Trophoblast cell (in vitro differentiated cells and primary cell): Measurements from ENCODE around the gene CDH22.

Experiments used
- DNase-seq, 2 donors: peaks; one replicate each; pipeline ENCODE4 v3.0.0-alpha.2; 2016
- H2AFZ ChIP-seq: 2 replicates; pipeline ENCODE4 v1.6.1; 2013; ENCODE audit warnings: low read length, moderate library complexity, mild to moderate bottlenecking; ENCODE audit not compliant: insufficient read depth, poor library complexity
- H2AK5ac ChIP-seq: 2 replicates; pipeline ENCODE4 v1.6.1; 2013; ENCODE audit warnings: mild to moderate bottlenecking, low read length
- H2BK120ac ChIP-seq: 2 replicates; pipeline ENCODE4 v1.6.1; 2013; ENCODE audit warnings: low read length, mild to moderate bottlenecking, moderate library complexity; ENCODE audit not compliant: insufficient read depth, poor library complexity
- H2BK12ac ChIP-seq: 2 replicates; pipeline ENCODE4 v1.6.1; 2013; ENCODE audit warnings: mild to moderate bottlenecking, low read length, moderate library complexity
- H2BK5ac ChIP-seq: 2 replicates; pipeline ENCODE4 v1.6.1; 2013; ENCODE audit warnings: low read length, low read depth, moderate library complexity, mild to moderate bottlenecking; ENCODE audit not compliant: poor library complexity
- H3K14ac ChIP-seq: 2 replicates; pipeline ENCODE4 v1.6.1; 2013; ENCODE audit warnings: mild to moderate bottlenecking, low read length
- H3K18ac ChIP-seq: 2 replicates; pipeline ENCODE4 v1.6.1; 2013; ENCODE audit warnings: mild to moderate bottlenecking, low read length
- H3K23ac ChIP-seq: 2 replicates; pipeline ENCODE4 v1.6.1; 2013; ENCODE audit warnings: low read length
- H3K27ac ChIP-seq: 2 replicates; pipeline ENCODE4 v1.5.1; 2013; ENCODE audit warnings: low read depth, mild to moderate bottlenecking, inconsistent platforms, low read length, moderate library complexity
- H3K27me3 ChIP-seq: 2 replicates; pipeline ENCODE4 v1.6.1; 2013; ENCODE audit warnings: inconsistent platforms, mild to moderate bottlenecking, low read length, moderate library complexity; ENCODE audit not compliant: insufficient read depth
- H3K36me3 ChIP-seq, 2 experiments: 1 replicate in 1 of 2; 2 replicates in 1 of 2; pipeline ENCODE4 v1.6.1; 2013; ENCODE audit warnings: low read length in 2 of 2, mild to moderate bottlenecking in 2 of 2, moderate library complexity in 1 of 2; ENCODE audit not compliant: insufficient read depth in 2 of 2, control insufficient read depth in 1 of 2
- H3K4ac ChIP-seq: 2 replicates; pipeline ENCODE4 v1.6.1; 2013; ENCODE audit warnings: low read depth, mild to moderate bottlenecking, low read length, moderate library complexity
- H3K4me1 ChIP-seq, 2 experiments: 1 replicate in 1 of 2; 2 replicates in 1 of 2; pipeline ENCODE4 v1.6.1; 2013; ENCODE audit warnings: low read length in 2 of 2, mild to moderate bottlenecking in 2 of 2, moderate library complexity in 1 of 2; ENCODE audit not compliant: insufficient read depth in 2 of 2, control insufficient read depth in 1 of 2
- H3K4me2 ChIP-seq: 2 replicates; pipeline ENCODE4 v1.6.1; 2013; ENCODE audit warnings: inconsistent platforms, mild to moderate bottlenecking, low read length, moderate library complexity
- H3K4me3 ChIP-seq: 2 replicates; pipeline ENCODE4 v1.5.1; 2013; ENCODE audit warnings: mild to moderate bottlenecking, low read depth, low read length, inconsistent platforms
- H3K79me1 ChIP-seq: one replicate; pipeline ENCODE4 v1.6.1; 2013; ENCODE audit warnings: low read length
- H3K79me2 ChIP-seq: 2 replicates; pipeline ENCODE4 v1.6.1; 2013; ENCODE audit warnings: low read length, mild to moderate bottlenecking; ENCODE audit not compliant: control insufficient read depth, insufficient read depth, poor library complexity
- H3K9ac ChIP-seq: 2 replicates; pipeline ENCODE4 v1.6.1; 2013; ENCODE audit warnings: mild to moderate bottlenecking, low read length
- H3K9me3 ChIP-seq: 2 replicates; pipeline ENCODE4 v1.6.1; 2013; ENCODE audit warnings: low read depth, mild to moderate bottlenecking, control low read depth, inconsistent platforms, low read length; ENCODE audit not compliant: insufficient read depth
- H4K12ac ChIP-seq: 2 replicates; pipeline ENCODE4 v1.6.1; 2013; ENCODE audit warnings: low read depth, mild to moderate bottlenecking, low read length, moderate library complexity
- H4K8ac ChIP-seq: 2 replicates; pipeline ENCODE4 v1.6.1; 2013; ENCODE audit warnings: low read depth, mild to moderate bottlenecking, low read length, moderate library complexity
- H4K91ac ChIP-seq: one replicate; pipeline ENCODE4 v1.6.1; 2013; ENCODE audit warnings: low read depth, mild to moderate bottlenecking, low read length, moderate library complexity
- WGBS: extraction: QIAGEN DNeasy Blood & Tissue Kit; methylation state at CpG from one replicate; pipeline ENCODE4 v1.1.7; 2013; ENCODE audit warnings: missing lambda C conversion rate; ENCODE audit not compliant: insufficient read length, insufficient coverage; ENCODE audit errors: extremely low coverage; 5-methylcytosine and 5-hydroxymethylcytosine counted together

Gene CDH22

DNA sequence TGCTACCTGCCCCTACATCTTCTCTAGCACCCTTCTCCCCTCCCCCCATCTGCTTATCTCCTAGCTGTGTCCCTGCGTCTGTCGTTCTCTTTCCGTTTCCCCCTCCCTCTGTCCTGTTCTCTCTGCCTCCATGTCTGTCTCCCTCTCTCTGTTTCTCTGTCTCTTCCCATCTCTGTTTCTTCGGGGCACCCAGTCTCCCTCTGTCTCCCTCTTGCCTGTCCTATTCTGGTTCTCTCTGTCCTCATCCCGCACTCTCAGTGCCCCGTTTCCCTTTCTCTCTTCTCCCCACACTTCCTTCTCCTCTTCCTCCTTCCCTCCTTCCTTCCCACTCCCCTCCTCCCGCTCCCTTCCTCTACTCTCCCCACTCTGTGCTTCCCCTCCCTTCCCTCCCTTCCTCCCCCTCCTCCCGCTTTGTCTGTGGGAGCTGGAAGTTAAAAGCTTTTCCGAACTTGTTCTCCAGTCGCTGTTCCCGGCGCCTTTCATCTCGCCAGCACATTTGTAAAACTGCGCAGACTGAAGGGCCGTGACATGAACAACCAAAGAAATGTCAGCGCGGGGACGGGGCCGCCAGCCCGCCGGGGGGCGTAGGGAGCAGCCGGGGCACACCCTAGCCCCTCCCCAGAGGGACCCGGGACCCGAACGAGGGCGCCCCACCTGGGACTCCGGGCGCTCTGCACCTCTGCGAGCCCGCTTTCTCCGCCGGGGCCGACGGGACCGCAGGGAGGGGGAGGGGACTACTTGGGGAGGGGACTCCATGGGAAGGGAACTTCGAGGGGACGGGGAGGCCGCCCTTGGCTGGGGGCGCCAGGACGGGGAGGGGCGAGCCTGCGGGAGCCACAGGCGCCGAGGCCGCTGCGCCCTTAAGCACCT lies 4.0 kb upstream of the CDH22 start:
- no peaks in the 10 kb centered on the region for H3K79me2 ChIP-seq
- H4K91ac ChIP-seq, result no peak overlapping the region
- H3K27me3 ChIP-seq, result peaks cover 62% of the 10 kb centered on the region
- no peak for DNase-seq
- no peaks in the 10 kb centered on the region for H3K79me1 ChIP-seq
- H3K9me3 ChIP-seq, result peaks cover 9% of the 10 kb centered on the region
- no peak overlapping the region for H3K4me3 ChIP-seq
- H3K9ac ChIP-seq, result no peak overlapping the region
- H3K4me2 ChIP-seq, result peak overlapping the region; percentile 44
- no peak overlapping the region for H3K4ac ChIP-seq
- H2BK120ac ChIP-seq, result no peak overlapping the region
- H2BK5ac ChIP-seq, result no peak overlapping the region
- no peak overlapping the region for H4K8ac ChIP-seq
- no peak overlapping the region for H3K14ac ChIP-seq
- WGBS, result no CpG with 5 or more reads among the region's 47 CpGs
- H3K36me3 ChIP-seq, result no peaks in the 10 kb centered on the region
- H3K18ac ChIP-seq, result no peak overlapping the region
- no peak overlapping the region for H4K12ac ChIP-seq
- no peak overlapping the region for H2AK5ac ChIP-seq
- no peak overlapping the region for H3K23ac ChIP-seq
- H3K27ac ChIP-seq, result no peak overlapping the region
- H2AFZ ChIP-seq, result no peak overlapping the region
- H2BK12ac ChIP-seq, result no peak overlapping the region
- H3K4me1 ChIP-seq, result peaks cover 4 to 5% of the 10 kb centered on the region in 2 experiments

DNA sequence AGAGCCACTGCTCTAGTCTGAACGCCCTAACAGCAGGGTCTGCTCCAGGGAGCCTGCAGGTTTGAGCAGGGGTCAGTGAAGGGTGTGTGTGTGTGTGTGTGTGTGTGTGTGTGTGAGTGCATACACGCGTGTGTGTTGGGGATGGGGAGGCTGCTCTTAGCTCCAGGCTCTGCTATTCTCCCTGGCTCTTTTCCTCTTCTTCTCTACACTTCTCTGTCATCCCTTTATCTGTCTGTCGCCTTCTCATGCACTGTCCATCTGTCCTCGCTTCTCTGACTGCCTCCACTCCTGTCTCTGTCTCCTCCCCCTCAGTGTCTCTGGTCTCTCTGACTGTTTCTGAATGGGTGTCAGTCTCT lies 3.4 kb upstream of the CDH22 start:
- Histone ChIP-seq H3K79me1 (no peaks in the 10 kb centered on the region), H3K36me3 (no peaks in the 10 kb centered on the region), H2AFZ (no peak overlapping the region), H3K4me3 (no peak overlapping the region), H3K23ac (no peak overlapping the region), H3K9me3 (peaks cover 9% of the 10 kb centered on the region), H3K4ac (no peak overlapping the region), H2BK12ac (no peak overlapping the region), H2AK5ac (no peak overlapping the region), H3K27ac (no peak overlapping the region), H3K4me1 (peaks cover 4 to 5% of the 10 kb centered on the region in 2 experiments), H2BK120ac (no peak overlapping the region), H3K18ac (no peak overlapping the region), H4K8ac (no peak overlapping the region), H3K4me2 (no peak overlapping the region), H4K12ac (no peak overlapping the region), H2BK5ac (no peak overlapping the region), H4K91ac (no peak overlapping the region), H3K9ac (no peak overlapping the region), H3K27me3 (peaks cover 67% of the 10 kb centered on the region), H3K79me2 (no peaks in the 10 kb centered on the region), H3K14ac (no peak overlapping the region)
- WGBS, result no CpG with 5 or more reads among the region's 5 CpGs
- no peak for DNase-seq

DNA sequence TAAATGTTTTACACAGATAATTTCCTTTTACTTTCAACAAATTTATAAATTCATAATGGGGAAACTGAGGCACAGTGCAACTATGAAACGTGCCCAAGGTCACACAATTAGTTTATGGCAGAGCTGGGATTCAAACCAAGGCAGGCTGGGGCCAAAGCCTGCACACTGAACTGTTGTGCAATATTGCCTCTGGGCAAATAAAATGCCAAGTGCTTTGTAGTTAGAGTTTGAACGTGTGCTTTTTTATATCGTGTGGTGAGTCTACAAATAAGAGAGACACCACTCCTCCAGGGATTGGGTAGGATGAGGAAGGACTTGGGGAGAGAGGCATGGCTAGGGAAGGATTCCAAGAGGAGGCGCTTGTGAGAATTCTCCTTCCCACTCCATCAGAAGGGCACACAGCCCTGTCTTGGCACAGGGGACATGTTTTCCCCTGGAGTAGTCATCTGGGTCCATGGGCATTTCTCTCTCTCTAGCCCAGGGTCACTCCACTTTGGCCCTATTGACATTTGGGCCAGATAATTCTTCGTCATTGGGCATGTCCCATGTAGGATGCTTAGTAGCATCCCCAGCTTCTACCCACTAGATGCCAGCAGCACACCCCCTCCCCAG lies 2.8 kb upstream of the CDH22 start:
- no CpG with 5 or more reads among the region's 5 CpGs for WGBS
- no peak overlapping the region for H4K91ac ChIP-seq
- H2BK5ac ChIP-seq, result no peak overlapping the region
- H2BK12ac ChIP-seq, result no peak overlapping the region
- peaks cover 9% of the 10 kb centered on the region for H3K9me3 ChIP-seq
- H4K8ac ChIP-seq, result no peak overlapping the region
- no peak overlapping the region for H2BK120ac ChIP-seq
- H3K4me1 ChIP-seq, result peaks cover 4 to 5% of the 10 kb centered on the region in 2 experiments
- no peak overlapping the region for H3K4ac ChIP-seq
- H4K12ac ChIP-seq, result no peak overlapping the region
- no peak overlapping the region for H3K18ac ChIP-seq
- H3K23ac ChIP-seq, result no peak overlapping the region
- no peak overlapping the region for H3K27ac ChIP-seq
- H3K79me1 ChIP-seq, result no peaks in the 10 kb centered on the region
- H2AFZ ChIP-seq, result no peak overlapping the region
- no peak overlapping the region for H3K4me2 ChIP-seq
- H3K9ac ChIP-seq, result no peak overlapping the region
- no peak overlapping the region for H2AK5ac ChIP-seq
- peak in 1 of 2 donors; percentile 12 for DNase-seq
- H3K36me3 ChIP-seq, result no peaks in the 10 kb centered on the region
- no peaks in the 10 kb centered on the region for H3K79me2 ChIP-seq
- H3K27me3 ChIP-seq, result peaks cover 73% of the 10 kb centered on the region
- no peak overlapping the region for H3K14ac ChIP-seq
- no peak overlapping the region for H3K4me3 ChIP-seq

DNA sequence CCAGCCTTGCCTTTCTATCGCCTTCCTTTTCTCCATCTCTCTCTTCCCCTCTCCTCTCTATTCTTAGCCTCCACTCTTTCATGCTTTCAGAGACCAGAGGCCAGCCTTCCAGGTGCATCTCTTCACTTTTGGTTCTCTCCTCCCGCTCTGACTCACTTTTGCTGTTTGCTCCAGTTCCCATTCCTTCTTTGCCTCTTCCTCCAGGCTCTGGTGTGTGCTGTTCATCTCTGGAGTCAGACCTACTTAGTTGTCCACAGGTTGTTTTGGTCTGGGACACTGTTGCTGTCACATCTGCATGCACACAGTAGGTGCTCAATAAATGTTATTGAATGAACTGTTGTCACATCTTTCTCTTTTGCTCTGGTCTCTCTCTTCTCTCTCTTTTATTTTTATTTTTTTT lies 1.6 kb upstream of the CDH22 start:
- Histone ChIP-seq H3K4me3 (no peak overlapping the region), H3K27me3 (peaks cover 76% of the 10 kb centered on the region), H4K8ac (no peak overlapping the region), H2BK120ac (no peak overlapping the region), H3K9me3 (peaks cover 9% of the 10 kb centered on the region), H3K9ac (no peak overlapping the region), H3K79me1 (no peaks in the 10 kb centered on the region), H3K4ac (no peak overlapping the region), H3K4me1 (peaks cover 4 to 5% of the 10 kb centered on the region in 2 experiments), H3K79me2 (no peaks in the 10 kb centered on the region), H2BK5ac (no peak overlapping the region), H3K23ac (no peak overlapping the region), H3K36me3 (no peaks in the 10 kb centered on the region), H4K91ac (no peak overlapping the region), H2AFZ (no peak overlapping the region), H2BK12ac (no peak overlapping the region), H3K27ac (no peak overlapping the region), H2AK5ac (no peak overlapping the region), H3K4me2 (no peak overlapping the region), H4K12ac (no peak overlapping the region), H3K18ac (no peak overlapping the region), H3K14ac (no peak overlapping the region)
- no peak for DNase-seq
- no CpG with 5 or more reads among the region's 2 CpGs for WGBS
